MM.1S (cell line): ENCODE results near the gene FOXL2.
"Not testable (repeated sequence)": the region's sequence is repeated elsewhere in the genome, so short reads cannot be mapped to it uniquely, and the experiment has no call there.

Source experiments
- DNase-seq: peaks from one replicate; pipeline ENCODE4 v3.0.0-alpha.2; 2015
- H2AFZ ChIP-seq: fragments of 300-600 bp; sonication (generic); 2 replicates; pipeline ENCODE4 v1.6.0; 2016; ENCODE audit warnings: antibody characterized with exemption, low read length
- H3F3A ChIP-seq: fragments of 300-600 bp; sonication (generic); 2 replicates; pipeline ENCODE4 v1.6.1; 2016; ENCODE audit warnings: mild to moderate bottlenecking, antibody characterized with exemption, low read length, moderate library complexity, mixed read lengths; ENCODE audit not compliant: insufficient read depth
- H3K27ac ChIP-seq: fragments of 300-600 bp; sonication (generic); 2 replicates; pipeline ENCODE4 v1.5.1; 2016; ENCODE audit warnings: mild to moderate bottlenecking, low read length
- H3K27me3 ChIP-seq: fragments of 300-600 bp; sonication (generic); replicated peaks from 2 replicates; pipeline ENCODE4 v1.6.0; 2016; ENCODE audit warnings: low read length; ENCODE audit not compliant: insufficient read depth
- H3K36me3 ChIP-seq: fragments of 300-600 bp; sonication (generic); replicated peaks from 2 replicates; pipeline ENCODE4 v1.6.1; 2016; ENCODE audit warnings: mild to moderate bottlenecking, low read length, mixed read lengths; ENCODE audit not compliant: insufficient read depth
- H3K4me1 ChIP-seq: fragments of 300-600 bp; sonication (generic); 2 replicates; pipeline ENCODE4 v1.6.1; 2016; ENCODE audit warnings: low read length, mixed read lengths
- H3K4me2 ChIP-seq: fragments of 300-600 bp; sonication (generic); 2 replicates; pipeline ENCODE4 v1.6.0; 2016; ENCODE audit warnings: low read depth, low read length
- H3K4me3 ChIP-seq: fragments of 300-600 bp; sonication (generic); 2 replicates; pipeline ENCODE4 v1.5.1; 2016; ENCODE audit warnings: low read length, mixed read lengths
- H3K79me2 ChIP-seq: fragments of 300-600 bp; sonication (generic); 2 replicates; pipeline ENCODE4 v1.6.1; 2016; ENCODE audit warnings: mixed run types, low read length, mixed read lengths
- H3K9ac ChIP-seq: fragments of 300-600 bp; sonication (generic); 2 replicates; pipeline ENCODE4 v1.6.1; 2016; ENCODE audit warnings: low read length, mixed read lengths
- H3K9me2 ChIP-seq: fragments of 300-600 bp; sonication (generic); replicated peaks from 2 replicates; pipeline ENCODE4 v1.6.1; 2016; ENCODE audit warnings: mild to moderate bottlenecking, low read length, mixed read lengths; ENCODE audit not compliant: insufficient read depth
- H3K9me3 ChIP-seq: fragments of 300-600 bp; sonication (generic); replicated peaks from 2 replicates; pipeline ENCODE4 v1.6.1; 2016; ENCODE audit warnings: mild to moderate bottlenecking, low read length, mixed read lengths; ENCODE audit not compliant: insufficient read depth
- H4K20me1 ChIP-seq: fragments of 300-600 bp; sonication (generic); 2 replicates; pipeline ENCODE4 v1.6.1; 2016; ENCODE audit warnings: mild to moderate bottlenecking, low read length, moderate library complexity, mixed read lengths; ENCODE audit not compliant: insufficient read depth
- CTCF ChIP-seq: fragments of 300-600 bp; sonication (generic); IDR thresholded peaks from 2 replicates; pipeline ENCODE4 v1.5.1; 2016; ENCODE audit warnings: antibody characterized with exemption, low read length, mixed read lengths
- EZH2 ChIP-seq: fragments of 300-600 bp; sonication (generic); optimal IDR thresholded peaks from 2 replicates; pipeline ENCODE3; 2017; ENCODE audit warnings: low read depth, mild to moderate bottlenecking, antibody characterized with exemption, low read length, mixed read lengths
- EZH2phosphoT487 ChIP-seq: fragments of 300-600 bp; sonication (generic); IDR thresholded peaks from 2 replicates; pipeline ENCODE4 v1.6.1; 2018; ENCODE audit warnings: antibody characterized with exemption, low read length

The FOXL2 gene

GRCh38 chr3:138923531-138923994 is 23.4 kb downstream of the FOXL2 start:
- peak; percentile 82 for DNase-seq

GRCh38 chr3:138922400-138922799 is 24.5 kb downstream of the FOXL2 start:
- not testable (repeated sequence) for H2AFZ ChIP-seq, DNase-seq, H3K27me3 ChIP-seq, H3F3A ChIP-seq, H4K20me1 ChIP-seq, H3K9ac ChIP-seq, H3K4me3 ChIP-seq, H3K9me3 ChIP-seq, H3K27ac ChIP-seq, H3K4me1 ChIP-seq, H3K9me2 ChIP-seq, H3K4me2 ChIP-seq, H3K36me3 ChIP-seq, H3K79me2 ChIP-seq

More at GRCh38 chr3:138923531-138923994, 23.4 kb downstream of the FOXL2 start:
- H3K9ac ChIP-seq = no peak overlapping the region
- H3K36me3 ChIP-seq = no peaks in the 10 kb centered on the region
- peak overlapping the region; percentile 58; the same call in 1 of the 2 replicates for H2AFZ ChIP-seq
- H3K9me2 ChIP-seq = no peaks in the 10 kb centered on the region
- TF ChIP-seq EZH2phosphoT487 = no peak
- TF ChIP-seq CTCF = peak; percentile 92
- no peak overlapping the region for H3K27ac ChIP-seq
- no peaks in the 10 kb centered on the region for H3K79me2 ChIP-seq
- no peaks in the 10 kb centered on the region for H4K20me1 ChIP-seq
- H3K4me1 ChIP-seq = no peaks in the 10 kb centered on the region
- no peaks in the 10 kb centered on the region for H3K9me3 ChIP-seq
- H3F3A ChIP-seq = no peaks in the 10 kb centered on the region
- 0 out of 2 replicates have a peak overlapping the region, but pooled peaks have one; percentile 36 for H3K4me2 ChIP-seq
- H3K4me3 ChIP-seq = no peak overlapping the region
- no peaks in the 10 kb centered on the region for H3K27me3 ChIP-seq

- DNase-seq = no peak
- H3K9me2 ChIP-seq = no peaks in the 10 kb centered on the region
- H3K9me3 ChIP-seq = no peaks in the 10 kb centered on the region
- no peak for TF ChIP-seq CTCF
- no peak for TF ChIP-seq EZH2phosphoT487
- no peaks in the 10 kb centered on the region for H3K36me3 ChIP-seq
- H3K9ac ChIP-seq = no peak overlapping the region
- H3K27ac ChIP-seq = no peak overlapping the region
- H3K4me1 ChIP-seq = no peaks in the 10 kb centered on the region
- no peaks in the 10 kb centered on the region for H3K79me2 ChIP-seq
- no peaks in the 10 kb centered on the region for H4K20me1 ChIP-seq
- no peaks in the 10 kb centered on the region for H3K27me3 ChIP-seq
- H3K4me3 ChIP-seq = no peak overlapping the region
- no peaks in the 10 kb centered on the region for H3F3A ChIP-seq
- H2AFZ ChIP-seq = no peak overlapping the region
- no peak overlapping the region for H3K4me2 ChIP-seq
Measured at GRCh38 chr3:138921316-138922292, 25.3 kb downstream of the FOXL2 start.

GRCh38 chr3:138919325-138919724 is 27.6 kb downstream of the FOXL2 start:
- H3K27ac ChIP-seq = no peak overlapping the region
- H3K79me2 ChIP-seq = no peaks in the 10 kb centered on the region
- H2AFZ ChIP-seq = no peak overlapping the region
- H3K9ac ChIP-seq = no peak overlapping the region
- no peaks in the 10 kb centered on the region for H3K36me3 ChIP-seq
- H3K9me2 ChIP-seq = no peaks in the 10 kb centered on the region
- DNase-seq = no peak
- H3K9me3 ChIP-seq = no peaks in the 10 kb centered on the region
- no peak for TF ChIP-seq EZH2
- H3K4me2 ChIP-seq = no peak overlapping the region
- no peaks in the 10 kb centered on the region for H3K27me3 ChIP-seq
- H3F3A ChIP-seq = no peaks in the 10 kb centered on the region; the same call in 1 of the 2 replicates
- H4K20me1 ChIP-seq = no peaks in the 10 kb centered on the region
- H3K4me1 ChIP-seq = peaks cover 3% of the 10 kb centered on the region; the same call in 1 of the 2 replicates
- no peak overlapping the region for H3K4me3 ChIP-seq
